GM12864 (cell line): ENCODE results near the gene LMBR1.

ENCODE experiments used
- DNase-seq: peaks from one replicate; pipeline ENCODE4 v3.0.0-alpha.2; 2011; ENCODE audit warnings: low read depth
- H3K4me3 ChIP-seq: 2 replicates; pipeline ENCODE4 v1.5.1; 2011; ENCODE audit warnings: mild to moderate bottlenecking, low read depth, low read length, control low read depth
- CTCF ChIP-seq: IDR thresholded peaks from 2 replicates; pipeline ENCODE4 v1.5.1; 2011; ENCODE audit warnings: low read depth, mild to moderate bottlenecking, moderate library complexity, low read length, control low read depth, inconsistent platforms; ENCODE audit errors: missing control alignments

The LMBR1 gene

GRCh38 chr7:156668130-156668741, 224.7 kb downstream of the LMBR1 start:
- no peak for DNase-seq
- no peak overlapping the region for H3K4me3 ChIP-seq
- TF ChIP-seq CTCF = no peak

GRCh38 chr7:156667110-156667426, 225.9 kb downstream of the LMBR1 start:
- no peak for DNase-seq
- TF ChIP-seq CTCF = no peak

GRCh38 chr7:156666368-156667109, 226.4 kb downstream of the LMBR1 start:
- DNase-seq = no peak
- no peak overlapping the region for H3K4me3 ChIP-seq
- no peak for TF ChIP-seq CTCF

More at GRCh38 chr7:156667110-156667426, 225.9 kb downstream of the LMBR1 start:
- H3K4me3 ChIP-seq = no peak overlapping the region

GRCh38 chr7:156665101-156665500, 227.9 kb downstream of the LMBR1 start:
- TF ChIP-seq CTCF = no peak
- DNase-seq = no peak
- no peak overlapping the region for H3K4me3 ChIP-seq

- no peak for DNase-seq
- no peak for TF ChIP-seq CTCF
- H3K4me3 ChIP-seq = no peak overlapping the region
These were observed 230.7 kb downstream of the LMBR1 start for GRCh38 chr7:156662277-156662676.

GRCh38 chr7:156661637-156662036, 231.3 kb downstream of the LMBR1 start:
- H3K4me3 ChIP-seq = no peak overlapping the region
- TF ChIP-seq CTCF = no peak
- no peak for DNase-seq

- no peak for TF ChIP-seq CTCF
- H3K4me3 ChIP-seq = no peak overlapping the region
- DNase-seq = no peak
These were observed 233.0 kb downstream of the LMBR1 start for GRCh38 chr7:156659961-156660360.
